ENCODE data around the gene ACBD5.
A peak's percentile ranks its signal among the peaks of the same experiment; 100 is the strongest.
"Not testable (repeated sequence)": the region's sequence is repeated elsewhere in the genome, so short reads cannot be mapped to it uniquely, and the experiment has no call there.

ACBD5 gene

DNA sequence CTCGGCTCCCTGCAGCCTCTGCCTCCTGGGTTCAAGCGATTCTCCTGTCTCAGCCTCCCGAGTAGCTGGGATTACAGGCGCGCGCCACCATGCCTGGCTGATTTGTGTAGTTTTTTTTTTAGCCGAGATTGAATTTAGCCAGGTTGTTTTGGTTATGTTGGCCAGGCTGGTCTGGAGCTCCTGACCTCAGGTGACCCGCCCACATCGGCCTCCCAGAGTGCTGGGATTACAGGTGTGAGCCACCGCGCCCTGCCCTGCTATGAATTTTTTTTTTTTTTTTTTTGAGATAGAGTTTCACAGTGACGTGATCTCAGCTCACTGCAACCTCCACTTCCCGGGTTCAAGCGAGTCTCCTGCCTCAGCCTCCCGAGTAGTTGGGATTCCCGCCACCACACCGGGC lies 84.0 kb downstream of the ACBD5 start:
- H3K4me3 ChIP-seq (ENCODE audit: low read length), result peak overlapping the region; percentile 99
- not testable (repeated sequence) for DNase-seq (ENCODE audit: low read depth, low spot score)

- H3K4me3 ChIP-seq (ENCODE audit: low read length), result peak within 1 kb of the TSS; percentile 99
- DNase-seq (ENCODE audit: low read depth, low spot score), result peak; percentile 85
These were observed 85.4 kb downstream of the ACBD5 start, which contains the start of gene MASTL for GRCh38 chr10:27155066-27155754. Gene MASTL, plus strand, starts transcription at chr10:27155352. Its CDS starts 75 bp downstream, at chr10:27155427.

- DNase-seq (ENCODE audit: low read depth, low spot score), result no peak
These were observed 86.8 kb downstream of the ACBD5 start for GRCh38 chr10:27153845-27154193.

GRCh38 chr10:27153329-27153728 lies 87.3 kb downstream of the ACBD5 start:
- DNase-seq (ENCODE audit: low read depth, low spot score), result no peak
- H3K4me3 ChIP-seq (ENCODE audit: low read length), result peak overlapping the region; percentile 99

More at GRCh38 chr10:27153845-27154193, 86.8 kb downstream of the ACBD5 start:
- peak overlapping the region; percentile 99 for H3K4me3 ChIP-seq (ENCODE audit: low read length)

GRCh38 chr10:27152687-27153086 lies 87.9 kb downstream of the ACBD5 start:
- peak overlapping the region; percentile 99 for H3K4me3 ChIP-seq (ENCODE audit: low read length)
- no peak for DNase-seq (ENCODE audit: low read depth, low spot score)

DNA sequence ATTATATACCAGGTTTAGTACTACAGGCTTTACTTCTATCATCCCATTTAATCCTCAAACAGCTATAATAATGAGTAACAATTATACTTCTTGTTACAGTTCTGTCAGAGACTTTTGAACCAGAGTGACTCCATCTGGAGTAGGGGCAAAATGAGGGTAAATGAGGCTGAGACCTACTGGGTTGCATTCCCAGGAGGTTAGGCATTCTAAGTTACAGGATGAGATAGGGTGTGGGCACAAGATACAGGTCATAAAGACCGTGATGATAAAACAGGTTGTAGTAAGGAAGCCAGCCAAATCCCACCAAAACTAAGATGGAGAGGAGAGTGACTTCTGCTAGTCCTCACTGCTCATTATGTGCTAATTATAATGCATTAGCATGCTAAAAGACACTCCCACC lies 90.3 kb downstream of the ACBD5 start:
- no peak overlapping the region for H3K4me3 ChIP-seq (ENCODE audit: low read length)
- no peak for DNase-seq (ENCODE audit: low read depth, low spot score)

DNA sequence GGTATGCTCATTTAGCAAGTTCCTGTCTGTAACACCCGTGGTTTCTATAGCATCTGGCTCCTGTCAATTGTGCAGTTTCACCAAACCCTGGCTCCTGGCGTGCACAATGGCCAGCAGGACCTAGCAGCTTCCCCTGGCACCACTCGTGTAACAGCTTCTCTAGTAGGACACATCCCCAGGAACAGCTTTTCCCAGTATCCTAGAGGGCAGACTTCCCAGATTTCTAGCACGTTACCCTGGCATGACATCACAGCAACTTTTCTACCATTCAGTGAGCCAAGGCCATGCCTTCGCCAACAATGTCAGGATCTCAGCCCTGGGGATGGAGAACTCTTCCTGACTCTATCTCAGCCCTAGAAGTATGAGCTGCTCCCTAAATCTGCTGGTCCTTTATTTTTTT lies 92.9 kb downstream of the ACBD5 start:
- H3K4me3 ChIP-seq (ENCODE audit: low read length), result no peak overlapping the region
- DNase-seq (ENCODE audit: low read depth, low spot score), result no peak

GRCh38 chr10:27145937-27146336 lies 94.7 kb downstream of the ACBD5 start:
- no peak overlapping the region for H3K4me3 ChIP-seq (ENCODE audit: low read length)
- DNase-seq (ENCODE audit: low read depth, low spot score), result no peak
